Measurements from ENCODE around the gene KLHL3.

Gene KLHL3

GRCh38 chr5:137636099-137636498 lies 99.8 kb downstream of the KLHL3 start:
- Histone ChIP-seq H3K9ac (ENCODE audit: low read length) (no peak overlapping the region), H2AFZ (ENCODE audit: low read length) (no peak overlapping the region), H3K4me3 (ENCODE audit: low read depth, low read length, poor library complexity, severe bottlenecking) (no peak overlapping the region), H3F3A (ENCODE audit: insufficient read depth, low read length) (no peaks in the 10 kb centered on the region), H4K20me1 (ENCODE audit: insufficient read depth, low read length) (no peaks in the 10 kb centered on the region), H3K9me2 (ENCODE audit: low read depth, low read length) (no peaks in the 10 kb centered on the region), H3K4me1 (ENCODE audit: insufficient read depth, low read length, severe bottlenecking) (no peaks in the 10 kb centered on the region), H3K9me3 (ENCODE audit: low read length) (no peaks in the 10 kb centered on the region), H3K27ac (ENCODE audit: low read depth, low read length, poor library complexity, severe bottlenecking) (no peak overlapping the region), H3K27me3 (ENCODE audit: insufficient read depth, low read length) (no peaks in the 10 kb centered on the region; the same call in 1 of the 2 replicates), H3K79me2 (ENCODE audit: insufficient read depth, low read length) (no peaks in the 10 kb centered on the region), H3K36me3 (ENCODE audit: insufficient read depth, low read length) (no peaks in the 10 kb centered on the region), H3K4me2 (ENCODE audit: low read length) (no peak overlapping the region)
- TF ChIP-seq, protein P1, sequence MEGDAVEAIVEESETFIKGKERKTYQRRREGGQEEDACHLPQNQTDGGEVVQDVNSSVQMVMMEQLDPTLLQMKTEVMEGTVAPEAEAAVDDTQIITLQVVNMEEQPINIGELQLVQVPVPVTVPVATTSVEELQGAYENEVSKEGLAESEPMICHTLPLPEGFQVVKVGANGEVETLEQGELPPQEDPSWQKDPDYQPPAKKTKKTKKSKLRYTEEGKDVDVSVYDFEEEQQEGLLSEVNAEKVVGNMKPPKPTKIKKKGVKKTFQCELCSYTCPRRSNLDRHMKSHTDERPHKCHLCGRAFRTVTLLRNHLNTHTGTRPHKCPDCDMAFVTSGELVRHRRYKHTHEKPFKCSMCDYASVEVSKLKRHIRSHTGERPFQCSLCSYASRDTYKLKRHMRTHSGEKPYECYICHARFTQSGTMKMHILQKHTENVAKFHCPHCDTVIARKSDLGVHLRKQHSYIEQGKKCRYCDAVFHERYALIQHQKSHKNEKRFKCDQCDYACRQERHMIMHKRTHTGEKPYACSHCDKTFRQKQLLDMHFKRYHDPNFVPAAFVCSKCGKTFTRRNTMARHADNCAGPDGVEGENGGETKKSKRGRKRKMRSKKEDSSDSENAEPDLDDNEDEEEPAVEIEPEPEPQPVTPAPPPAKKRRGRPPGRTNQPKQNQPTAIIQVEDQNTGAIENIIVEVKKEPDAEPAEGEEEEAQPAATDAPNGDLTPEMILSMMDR (IDR thresholded peaks at IDR 0.05; ENCODE audit: low read length), result no peak
- TF ChIP-seq EZH2 (IDR thresholded peaks at IDR 0.05; ENCODE audit: borderline replicate concordance, low read length), result no peak

DNA sequence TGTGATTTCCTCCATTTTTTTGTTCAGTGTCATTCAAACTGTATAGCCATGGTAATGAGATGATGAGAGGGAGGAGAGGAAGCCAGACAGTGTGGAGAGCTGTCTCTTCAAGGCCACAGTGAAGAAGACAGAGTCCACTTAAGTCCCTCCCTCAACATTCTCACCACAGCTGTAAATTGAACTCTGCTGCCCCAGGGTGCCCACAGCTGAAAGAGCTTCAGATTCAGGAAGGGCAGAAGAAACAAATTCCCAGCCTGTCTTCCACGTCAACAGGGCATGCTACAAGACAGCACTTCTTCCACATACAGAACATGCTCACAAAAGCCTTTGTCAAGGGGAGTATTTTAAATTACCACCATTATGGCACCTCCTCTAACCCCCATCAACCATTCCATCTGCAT lies 100.4 kb downstream of the KLHL3 start:
- H2AFZ ChIP-seq (ENCODE audit: low read length), result no peak overlapping the region
- H3K27me3 ChIP-seq (ENCODE audit: insufficient read depth, low read length), result no peaks in the 10 kb centered on the region; the same call in 1 of the 2 replicates
- TF ChIP-seq EZH2 (IDR thresholded peaks at IDR 0.05; ENCODE audit: borderline replicate concordance, low read length), result no peak
- TF ChIP-seq, protein P1 (IDR thresholded peaks at IDR 0.05; ENCODE audit: low read length), result no peak
- H3K4me2 ChIP-seq (ENCODE audit: low read length), result no peak overlapping the region
- no peaks in the 10 kb centered on the region for H3F3A ChIP-seq (ENCODE audit: insufficient read depth, low read length)
- no peak overlapping the region for H3K27ac ChIP-seq (ENCODE audit: low read depth, low read length, poor library complexity, severe bottlenecking)
- no peaks in the 10 kb centered on the region for H4K20me1 ChIP-seq (ENCODE audit: insufficient read depth, low read length)
- H3K4me1 ChIP-seq (ENCODE audit: insufficient read depth, low read length, severe bottlenecking), result no peaks in the 10 kb centered on the region
- no peaks in the 10 kb centered on the region for H3K9me3 ChIP-seq (ENCODE audit: low read length)
- no peak overlapping the region for H3K4me3 ChIP-seq (ENCODE audit: low read depth, low read length, poor library complexity, severe bottlenecking)
- H3K9me2 ChIP-seq (ENCODE audit: low read depth, low read length), result no peaks in the 10 kb centered on the region
- H3K9ac ChIP-seq (ENCODE audit: low read length), result no peak overlapping the region
- H3K36me3 ChIP-seq (ENCODE audit: insufficient read depth, low read length), result no peaks in the 10 kb centered on the region
- H3K79me2 ChIP-seq (ENCODE audit: insufficient read depth, low read length), result no peaks in the 10 kb centered on the region

DNA sequence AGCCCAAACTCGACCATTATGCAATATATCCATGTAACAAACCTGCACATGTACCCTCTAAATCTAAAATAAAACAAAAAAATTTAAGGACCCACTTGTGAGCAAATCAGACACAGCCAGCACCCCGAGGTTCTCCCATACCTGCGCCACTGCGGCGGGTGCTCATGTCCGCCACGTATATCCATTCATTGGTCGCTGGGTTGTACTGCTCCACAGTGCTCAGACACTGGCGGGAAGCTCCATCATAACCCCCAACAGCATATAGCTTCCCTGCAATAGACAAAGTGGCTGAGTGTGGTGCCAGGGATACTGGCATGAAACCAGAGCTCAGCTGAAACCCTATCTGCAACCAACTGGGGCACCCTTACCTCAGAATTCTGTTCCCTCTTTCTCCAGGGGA lies 102.0 kb downstream of the KLHL3 start:
- no peaks in the 10 kb centered on the region for H3K9me3 ChIP-seq (ENCODE audit: low read length)
- no peak overlapping the region for H3K9ac ChIP-seq (ENCODE audit: low read length)
- no peaks in the 10 kb centered on the region for H3K36me3 ChIP-seq (ENCODE audit: insufficient read depth, low read length)
- H3K4me2 ChIP-seq (ENCODE audit: low read length), result no peak overlapping the region
- no peak overlapping the region for H3K4me3 ChIP-seq (ENCODE audit: low read depth, low read length, poor library complexity, severe bottlenecking)
- no peaks in the 10 kb centered on the region for H3F3A ChIP-seq (ENCODE audit: insufficient read depth, low read length)
- no peaks in the 10 kb centered on the region for H4K20me1 ChIP-seq (ENCODE audit: insufficient read depth, low read length)
- H3K27ac ChIP-seq (ENCODE audit: low read depth, low read length, poor library complexity, severe bottlenecking), result no peak overlapping the region
- no peaks in the 10 kb centered on the region for H3K9me2 ChIP-seq (ENCODE audit: low read depth, low read length)
- no peaks in the 10 kb centered on the region; the same call in 1 of the 2 replicates for H3K27me3 ChIP-seq (ENCODE audit: insufficient read depth, low read length)
- H3K4me1 ChIP-seq (ENCODE audit: insufficient read depth, low read length, severe bottlenecking), result no peaks in the 10 kb centered on the region
- no peaks in the 10 kb centered on the region for H3K79me2 ChIP-seq (ENCODE audit: insufficient read depth, low read length)
- H2AFZ ChIP-seq (ENCODE audit: low read length), result no peak overlapping the region
- TF ChIP-seq, protein P1 (IDR thresholded peaks at IDR 0.05; ENCODE audit: low read length), result no peak
- no peak for TF ChIP-seq EZH2 (IDR thresholded peaks at IDR 0.05; ENCODE audit: borderline replicate concordance, low read length)

Measured in OCI-LY1 (cell line).